DND-41 (cell line): Measurements from ENCODE around the gene OR8I2.
"Not testable (repeated sequence)": the region's sequence is repeated elsewhere in the genome, so short reads cannot be mapped to it uniquely, and the experiment has no call there.

Source experiments
- ATAC-seq: fragments of 200-7000 bp; cut with Tn5 transposase; 3 replicates; pipeline ENCODE4 v1.9.1; 2021; ENCODE audit warnings: low read depth; ENCODE audit not compliant: insufficient read depth
- DNase-seq: peaks from one replicate; pipeline ENCODE4 v3.0.0-alpha.2; 2020
- H2AFZ ChIP-seq: 2 replicates; pipeline ENCODE4 v1.6.0; 2012; ENCODE audit warnings: low read depth, low read length
- H3K27ac ChIP-seq: 2 replicates; pipeline ENCODE4 v1.5.1; 2012; ENCODE audit warnings: low read length, inconsistent platforms
- H3K27me3 ChIP-seq: fragments of 200-600 bp; sonication (generic); 2 replicates; pipeline ENCODE4 v1.6.0; 2012; ENCODE audit warnings: low read length, mild to moderate bottlenecking, inconsistent platforms; ENCODE audit not compliant: insufficient read depth, poor library complexity
- H3K36me3 ChIP-seq: 2 replicates; pipeline ENCODE4 v1.5.1; 2012; ENCODE audit warnings: low read length, inconsistent platforms; ENCODE audit not compliant: insufficient read depth
- H3K4me1 ChIP-seq: 2 replicates; pipeline ENCODE4 v1.5.1; 2012; ENCODE audit warnings: mild to moderate bottlenecking, low read length; ENCODE audit not compliant: insufficient read depth
- H3K4me2 ChIP-seq: 2 replicates; pipeline ENCODE4 v1.6.0; 2012; ENCODE audit warnings: mild to moderate bottlenecking, moderate library complexity, low read length, inconsistent platforms; ENCODE audit not compliant: insufficient read depth
- H3K4me3 ChIP-seq, 2 experiments: fragments of 200-600 bp in 1 of 2; shearing (Covaris generic) in 1 of 2; 2 replicates each; pipeline ENCODE4 v1.5.1; 2012 to 2016; ENCODE audit warnings: inconsistent platforms in 2 of 2, low read length in 2 of 2, mild to moderate bottlenecking in 2 of 2, low read depth in 1 of 2, moderate library complexity in 1 of 2
- H3K79me2 ChIP-seq: 2 replicates; pipeline ENCODE4 v1.6.0; 2012; ENCODE audit warnings: low read length, inconsistent platforms; ENCODE audit not compliant: insufficient read depth
- H3K9ac ChIP-seq: 2 replicates; pipeline ENCODE4 v1.6.0; 2012; ENCODE audit warnings: low read depth, mild to moderate bottlenecking, inconsistent platforms, low read length, moderate library complexity
- H3K9me3 ChIP-seq: 2 replicates; pipeline ENCODE4 v1.5.1; 2012; ENCODE audit warnings: low read length, moderate library complexity, mild to moderate bottlenecking, inconsistent platforms; ENCODE audit not compliant: insufficient read depth, severe bottlenecking
- H4K20me1 ChIP-seq: 2 replicates; pipeline ENCODE4 v1.6.0; 2012; ENCODE audit warnings: low read length; ENCODE audit not compliant: insufficient read depth
- CTCF ChIP-seq: IDR thresholded peaks from 2 replicates; pipeline ENCODE4 v1.5.1; 2012; ENCODE audit warnings: borderline replicate concordance, low read length, moderate library complexity, mild to moderate bottlenecking; ENCODE audit not compliant: poor library complexity, severe bottlenecking; ENCODE audit errors: extremely low read depth
- EZH2 ChIP-seq: IDR thresholded peaks from 3 replicates; pipeline ENCODE4 v1.6.1; 2012; ENCODE audit warnings: borderline replicate concordance, low read depth, mild to moderate bottlenecking, moderate library complexity, low read length, inconsistent platforms; ENCODE audit not compliant: severe bottlenecking

OR8I2 gene

GRCh38 chr11:56093008-56093407 lies at the start of gene OR8I2:
TSS of gene OR8I2 (plus strand) at chr11:56093308. CDS start at chr11:56093308, 0 bp downstream.
- Histone ChIP-seq H3K79me2 (no peaks in the 10 kb centered on the region), H4K20me1 (no peaks in the 10 kb centered on the region), H3K4me3 (no peak within 1 kb of the TSS), H3K27ac (no peak within 1 kb of the TSS), H3K9me3 (no peaks in the 10 kb centered on the region), H3K36me3 (no peaks in the 10 kb centered on the region), H3K9ac (no peak within 1 kb of the TSS), H2AFZ (no peak within 1 kb of the TSS), H3K27me3 (no peaks in the 10 kb centered on the region), H3K4me1 (no peaks in the 10 kb centered on the region), H3K4me2 (no peak within 1 kb of the TSS)
- DNase-seq (no peak), ATAC-seq (no peak)
- no peak for TF ChIP-seq CTCF
- no peak for TF ChIP-seq EZH2

- no peak overlapping the region for H3K9ac ChIP-seq
- no peak for ATAC-seq
- H3K27me3 ChIP-seq, result no peaks in the 10 kb centered on the region
- no peak overlapping the region for H3K4me2 ChIP-seq
- no peak for DNase-seq
- H3K9me3 ChIP-seq, result no peaks in the 10 kb centered on the region
- no peaks in the 10 kb centered on the region for H3K79me2 ChIP-seq
- H3K36me3 ChIP-seq, result no peaks in the 10 kb centered on the region
- no peak overlapping the region for H2AFZ ChIP-seq
- H3K4me1 ChIP-seq, result no peaks in the 10 kb centered on the region
- H3K4me3 ChIP-seq, result no peak overlapping the region
- no peak for TF ChIP-seq CTCF
- TF ChIP-seq EZH2, result no peak
- H4K20me1 ChIP-seq, result no peaks in the 10 kb centered on the region
- no peak overlapping the region for H3K27ac ChIP-seq
Measured at GRCh38 chr11:56045538-56045937, 47.6 kb upstream of the OR8I2 start.

GRCh38 chr11:56048480-56048879 lies 44.6 kb upstream of the OR8I2 start:
- ATAC-seq (no peak), DNase-seq (no peak)
- H4K20me1 ChIP-seq, result no peaks in the 10 kb centered on the region
- no peak overlapping the region for H3K9ac ChIP-seq
- H3K36me3 ChIP-seq, result no peaks in the 10 kb centered on the region
- H3K4me1 ChIP-seq, result no peaks in the 10 kb centered on the region
- no peak overlapping the region for H3K4me3 ChIP-seq
- H3K27me3 ChIP-seq, result no peaks in the 10 kb centered on the region
- H3K79me2 ChIP-seq, result no peaks in the 10 kb centered on the region
- H3K27ac ChIP-seq, result no peak overlapping the region
- no peak overlapping the region for H2AFZ ChIP-seq
- no peak overlapping the region for H3K4me2 ChIP-seq
- no peak for TF ChIP-seq CTCF
- TF ChIP-seq EZH2, result no peak
- H3K9me3 ChIP-seq, result no peaks in the 10 kb centered on the region

- Histone ChIP-seq H3K9ac (no peak overlapping the region), H3K4me3 (no peak overlapping the region), H2AFZ (no peak overlapping the region), H3K4me2 (no peak overlapping the region), H3K79me2 (no peaks in the 10 kb centered on the region), H3K4me1 (no peaks in the 10 kb centered on the region), H3K27me3 (no peaks in the 10 kb centered on the region), H4K20me1 (no peaks in the 10 kb centered on the region), H3K9me3 (no peaks in the 10 kb centered on the region), H3K27ac (no peak overlapping the region), H3K36me3 (no peaks in the 10 kb centered on the region)
- ATAC-seq (no peak), DNase-seq (no peak)
- no peak for TF ChIP-seq EZH2
- TF ChIP-seq CTCF, result no peak
Measured at GRCh38 chr11:56049487-56049886, 43.6 kb upstream of the OR8I2 start.

- not testable (repeated sequence) for H3K9me3 ChIP-seq, DNase-seq, H3K27me3 ChIP-seq, H2AFZ ChIP-seq, H3K36me3 ChIP-seq, H3K79me2 ChIP-seq, H3K4me2 ChIP-seq, H3K9ac ChIP-seq, H4K20me1 ChIP-seq, H3K27ac ChIP-seq, ATAC-seq, H3K4me3 ChIP-seq, H3K4me1 ChIP-seq
Measured at GRCh38 chr11:56056366-56056765, 36.7 kb upstream of the OR8I2 start.
